ENCODE measurements around the gene SLC6A5.

The SLC6A5 gene

DNA sequence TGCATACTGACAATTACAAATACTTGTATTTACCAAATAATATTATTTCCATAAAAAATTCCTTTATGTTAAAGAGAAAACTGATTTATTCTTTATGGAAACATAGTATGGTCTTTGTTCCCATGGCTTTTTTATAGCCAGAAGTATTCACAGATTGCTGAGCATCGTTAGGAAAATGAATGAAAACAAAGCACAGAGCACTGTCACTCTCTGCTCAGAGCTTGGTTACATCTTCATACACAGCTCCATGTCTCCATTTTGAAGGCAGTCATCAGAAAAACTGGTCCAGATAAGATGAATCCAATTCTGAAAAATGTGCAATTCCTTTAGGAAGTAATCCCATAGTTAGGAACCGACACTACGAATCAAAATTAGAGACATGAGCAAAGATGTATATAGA, 9.0 kb upstream of the SLC6A5 start:
- DNase-seq (ENCODE audit: extremely low read depth, low read depth), result no peak
- no peak for TF ChIP-seq CTCF (IDR thresholded peaks at IDR 0.05; ENCODE audit: low read depth, low read length)

GRCh38 chr11:20592741-20593140, 6.7 kb upstream of the SLC6A5 start:
- no peak for TF ChIP-seq CTCF (IDR thresholded peaks at IDR 0.05; ENCODE audit: low read depth, low read length)
- DNase-seq (ENCODE audit: extremely low read depth, low read depth), result no peak

GRCh38 chr11:20594274-20595061, 4.9 kb upstream of the SLC6A5 start:
- no peak for TF ChIP-seq CTCF (IDR thresholded peaks at IDR 0.05; ENCODE audit: low read depth, low read length)
- no peak for DNase-seq (ENCODE audit: extremely low read depth, low read depth)

DNA sequence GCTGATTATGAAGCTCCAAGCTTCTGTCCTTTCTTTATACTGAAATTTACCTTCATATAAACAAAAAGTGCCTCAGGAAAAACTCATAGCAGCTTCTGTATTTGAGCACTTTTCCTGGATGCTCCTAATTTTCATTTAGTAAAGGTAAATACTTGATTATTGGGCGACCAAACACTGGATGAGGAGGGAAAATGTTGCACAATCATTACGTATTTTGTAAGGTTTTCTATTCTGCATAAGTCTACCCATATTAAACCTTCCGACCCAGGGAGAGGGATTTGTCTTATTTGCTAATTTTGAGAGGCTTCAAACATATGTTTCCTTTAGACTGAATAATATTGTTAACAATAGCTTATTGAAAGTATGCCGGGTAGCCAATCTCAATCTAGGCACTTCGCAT, 4.3 kb upstream of the SLC6A5 start:
- DNase-seq (ENCODE audit: extremely low read depth, low read depth), result no peak
- TF ChIP-seq CTCF (IDR thresholded peaks at IDR 0.05; ENCODE audit: low read depth, low read length), result no peak

DNA sequence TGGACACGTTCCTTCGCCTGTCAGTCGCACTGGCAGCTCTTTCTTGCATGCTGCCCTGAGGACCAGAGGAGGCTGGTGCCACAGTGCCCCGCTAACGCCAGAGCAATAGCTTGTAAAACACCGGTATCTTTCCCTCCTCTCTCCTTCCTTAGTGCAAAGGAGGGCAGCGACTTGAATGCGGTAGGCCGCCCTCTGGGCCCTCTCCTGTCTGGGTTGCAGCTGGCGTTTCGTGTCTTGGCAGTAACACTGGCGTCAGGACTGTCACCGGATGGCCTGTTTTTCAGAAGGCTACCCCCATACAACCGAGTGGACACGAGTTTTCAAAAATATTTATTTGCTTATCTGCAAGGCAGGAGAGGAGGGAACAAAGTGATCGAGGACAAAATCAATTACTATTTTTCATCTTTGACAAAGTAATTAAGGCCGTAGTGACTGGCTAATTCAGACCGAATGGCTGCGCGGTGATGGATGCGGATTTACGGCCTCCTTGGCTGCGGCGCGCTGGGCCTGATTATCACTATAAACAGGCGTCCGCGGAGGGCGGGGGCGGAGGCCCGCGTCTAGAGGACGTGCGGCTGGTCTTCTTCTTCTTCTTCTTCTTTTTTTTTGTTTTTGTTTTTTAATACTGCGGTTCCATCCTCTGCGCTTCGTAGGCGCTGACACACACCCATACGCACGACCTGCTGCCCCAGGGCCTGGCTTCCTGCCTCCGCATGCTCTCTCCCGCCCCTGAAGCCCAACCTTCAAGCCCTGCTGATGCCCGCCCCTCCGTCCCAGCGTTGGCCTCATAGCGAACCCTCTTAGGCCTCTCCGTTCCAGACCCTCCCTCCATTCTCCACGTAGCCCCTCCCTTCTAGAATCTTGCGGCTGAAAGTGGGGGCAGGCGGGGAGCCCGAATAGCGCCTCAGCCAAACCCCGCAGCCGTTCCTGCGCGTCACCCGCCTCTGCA, 2.9 kb upstream of the SLC6A5 start:
- no peak for DNase-seq (ENCODE audit: extremely low read depth, low read depth)
- no peak for TF ChIP-seq CTCF (IDR thresholded peaks at IDR 0.05; ENCODE audit: low read depth, low read length)

GRCh38 chr11:20597154-20597679, 2.2 kb upstream of the SLC6A5 start:
- DNase-seq (ENCODE audit: extremely low read depth, low read depth), result no peak
- TF ChIP-seq CTCF (IDR thresholded peaks at IDR 0.05; ENCODE audit: low read depth, low read length), result no peak

Measured in AG09319 (cell line).